DND-41 (cell line): ENCODE measurements around the gene A1BG.

ENCODE experiments used
- ATAC-seq: fragments of 200-7000 bp; cut with Tn5 transposase; 3 replicates; pipeline ENCODE4 v1.9.1; 2021; ENCODE audit warnings: low read depth; ENCODE audit not compliant: insufficient read depth
- DNase-seq: peaks from one replicate; pipeline ENCODE4 v3.0.0-alpha.2; 2020
- H2AFZ ChIP-seq: 2 replicates; pipeline ENCODE4 v1.6.0; 2012; ENCODE audit warnings: low read depth, low read length
- H3K27ac ChIP-seq: 2 replicates; pipeline ENCODE4 v1.5.1; 2012; ENCODE audit warnings: low read length, inconsistent platforms
- H3K27me3 ChIP-seq: fragments of 200-600 bp; sonication (generic); 2 replicates; pipeline ENCODE4 v1.6.0; 2012; ENCODE audit warnings: low read length, mild to moderate bottlenecking, inconsistent platforms; ENCODE audit not compliant: insufficient read depth, poor library complexity
- H3K36me3 ChIP-seq: 2 replicates; pipeline ENCODE4 v1.5.1; 2012; ENCODE audit warnings: low read length, inconsistent platforms; ENCODE audit not compliant: insufficient read depth
- H3K4me1 ChIP-seq: 2 replicates; pipeline ENCODE4 v1.5.1; 2012; ENCODE audit warnings: mild to moderate bottlenecking, low read length; ENCODE audit not compliant: insufficient read depth
- H3K4me2 ChIP-seq: 2 replicates; pipeline ENCODE4 v1.6.0; 2012; ENCODE audit warnings: mild to moderate bottlenecking, moderate library complexity, low read length, inconsistent platforms; ENCODE audit not compliant: insufficient read depth
- H3K4me3 ChIP-seq, 2 experiments: fragments of 200-600 bp in 1 of 2; shearing (Covaris generic) in 1 of 2; 2 replicates each; pipeline ENCODE4 v1.5.1; 2012 to 2016; ENCODE audit warnings: inconsistent platforms in 2 of 2, low read length in 2 of 2, mild to moderate bottlenecking in 2 of 2, low read depth in 1 of 2, moderate library complexity in 1 of 2
- H3K79me2 ChIP-seq: 2 replicates; pipeline ENCODE4 v1.6.0; 2012; ENCODE audit warnings: low read length, inconsistent platforms; ENCODE audit not compliant: insufficient read depth
- H3K9ac ChIP-seq: 2 replicates; pipeline ENCODE4 v1.6.0; 2012; ENCODE audit warnings: low read depth, mild to moderate bottlenecking, inconsistent platforms, low read length, moderate library complexity
- H3K9me3 ChIP-seq: 2 replicates; pipeline ENCODE4 v1.5.1; 2012; ENCODE audit warnings: low read length, moderate library complexity, mild to moderate bottlenecking, inconsistent platforms; ENCODE audit not compliant: insufficient read depth, severe bottlenecking
- H4K20me1 ChIP-seq: 2 replicates; pipeline ENCODE4 v1.6.0; 2012; ENCODE audit warnings: low read length; ENCODE audit not compliant: insufficient read depth
- EZH2 ChIP-seq: IDR thresholded peaks from 3 replicates; pipeline ENCODE4 v1.6.1; 2012; ENCODE audit warnings: borderline replicate concordance, low read depth, mild to moderate bottlenecking, moderate library complexity, low read length, inconsistent platforms; ENCODE audit not compliant: severe bottlenecking
- TF ChIP-seq, protein P1 (sequence below): IDR thresholded peaks from 2 replicates; pipeline ENCODE4 v1.5.1; 2012; ENCODE audit warnings: borderline replicate concordance, low read length, moderate library complexity, mild to moderate bottlenecking; ENCODE audit not compliant: poor library complexity, severe bottlenecking; ENCODE audit errors: extremely low read depth

A1BG gene

DNA sequence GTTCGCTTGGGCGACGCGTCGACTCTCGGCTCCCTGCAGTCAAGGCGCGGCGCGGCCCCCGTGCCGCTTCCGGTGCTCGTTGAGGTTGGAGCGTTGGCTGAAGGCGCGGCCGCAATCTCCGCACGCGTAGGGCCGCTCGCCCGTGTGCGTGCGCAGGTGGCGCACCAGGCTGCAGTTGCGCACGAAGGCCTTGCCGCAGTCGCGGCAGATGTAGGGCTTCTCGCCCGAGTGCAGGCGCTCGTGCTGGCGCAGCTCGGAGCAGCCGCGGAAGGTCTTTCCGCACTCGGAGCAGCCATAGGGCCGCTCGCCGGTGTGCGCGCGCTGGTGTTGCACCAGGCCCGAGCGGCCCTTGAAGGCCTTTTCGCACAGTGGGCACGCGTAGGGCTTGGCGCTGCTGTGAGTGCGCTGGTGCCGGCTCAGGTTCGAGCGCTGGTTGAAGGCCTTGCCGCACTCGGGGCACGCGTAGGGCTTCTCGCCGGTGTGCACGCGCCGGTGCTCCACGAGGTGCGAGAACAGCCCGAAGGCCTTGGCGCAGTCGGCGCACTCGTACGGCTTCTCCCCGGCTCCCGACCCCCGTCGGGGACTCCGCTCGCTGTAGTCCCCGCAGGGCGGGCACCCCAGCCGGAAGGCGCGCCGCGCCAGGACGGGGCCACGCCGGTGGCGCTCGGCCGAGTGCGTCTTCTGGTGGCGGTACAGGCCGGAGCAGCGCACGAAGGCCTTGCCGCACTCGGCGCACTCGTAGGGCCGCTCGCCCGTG is 14.6 kb upstream of the A1BG start:
- Histone ChIP-seq H3K9me3 (no peaks in the 10 kb centered on the region), H2AFZ (no peak overlapping the region), H3K27ac (no peak overlapping the region), H3K79me2 (no peaks in the 10 kb centered on the region), H3K9ac (no peak overlapping the region), H3K36me3 (peaks cover 8% of the 10 kb centered on the region), H3K4me2 (no peak overlapping the region), H3K27me3 (no peaks in the 10 kb centered on the region), H3K4me3 (no peak overlapping the region), H3K4me1 (peaks cover 4% of the 10 kb centered on the region), H4K20me1 (no peaks in the 10 kb centered on the region)
- DNase-seq (no peak), ATAC-seq (no peak)
- TF ChIP-seq EZH2, result no peak
- TF ChIP-seq, protein P1, sequence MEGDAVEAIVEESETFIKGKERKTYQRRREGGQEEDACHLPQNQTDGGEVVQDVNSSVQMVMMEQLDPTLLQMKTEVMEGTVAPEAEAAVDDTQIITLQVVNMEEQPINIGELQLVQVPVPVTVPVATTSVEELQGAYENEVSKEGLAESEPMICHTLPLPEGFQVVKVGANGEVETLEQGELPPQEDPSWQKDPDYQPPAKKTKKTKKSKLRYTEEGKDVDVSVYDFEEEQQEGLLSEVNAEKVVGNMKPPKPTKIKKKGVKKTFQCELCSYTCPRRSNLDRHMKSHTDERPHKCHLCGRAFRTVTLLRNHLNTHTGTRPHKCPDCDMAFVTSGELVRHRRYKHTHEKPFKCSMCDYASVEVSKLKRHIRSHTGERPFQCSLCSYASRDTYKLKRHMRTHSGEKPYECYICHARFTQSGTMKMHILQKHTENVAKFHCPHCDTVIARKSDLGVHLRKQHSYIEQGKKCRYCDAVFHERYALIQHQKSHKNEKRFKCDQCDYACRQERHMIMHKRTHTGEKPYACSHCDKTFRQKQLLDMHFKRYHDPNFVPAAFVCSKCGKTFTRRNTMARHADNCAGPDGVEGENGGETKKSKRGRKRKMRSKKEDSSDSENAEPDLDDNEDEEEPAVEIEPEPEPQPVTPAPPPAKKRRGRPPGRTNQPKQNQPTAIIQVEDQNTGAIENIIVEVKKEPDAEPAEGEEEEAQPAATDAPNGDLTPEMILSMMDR, result no peak

DNA sequence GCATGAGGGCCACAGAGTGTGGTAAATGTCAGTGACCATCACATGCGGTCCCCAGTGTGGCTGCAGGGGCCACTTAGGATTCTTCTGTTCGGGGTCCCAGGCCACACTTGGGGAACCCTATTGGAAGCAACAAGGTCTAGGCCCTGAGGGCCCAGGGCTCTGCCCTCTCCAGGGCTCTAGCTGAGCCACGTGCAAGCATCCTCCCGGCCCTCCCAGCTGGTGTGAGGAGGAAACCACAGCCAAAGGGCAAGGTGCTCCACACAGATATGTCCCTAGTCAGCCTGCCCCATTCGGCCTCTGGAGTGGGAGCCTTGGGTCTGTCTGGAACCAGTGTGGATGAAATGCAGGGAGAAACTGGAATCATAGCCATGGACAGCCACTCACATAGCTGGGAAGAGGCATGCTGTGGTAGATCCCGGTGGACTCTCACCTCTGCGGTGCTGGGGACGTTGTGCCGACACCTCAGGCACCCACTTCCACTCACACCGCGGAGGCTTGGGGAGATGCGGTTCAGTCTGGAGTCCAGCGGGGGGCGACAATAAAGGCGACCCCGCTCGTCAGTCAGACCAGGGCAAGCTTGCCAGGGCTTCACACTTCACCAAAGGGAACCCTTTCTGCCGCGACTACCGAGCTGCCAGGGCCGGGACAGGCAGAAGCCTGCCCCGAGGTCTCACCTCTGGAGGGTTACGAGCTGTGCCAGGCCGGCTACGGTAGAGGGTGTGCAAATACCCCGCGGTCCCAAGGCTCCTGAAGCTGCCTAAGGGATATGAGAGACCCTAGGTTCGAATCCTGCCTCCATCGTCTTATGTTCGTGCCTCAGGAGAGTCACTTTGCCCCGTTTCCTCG is 13.5 kb upstream of the A1BG start:
- Histone ChIP-seq H3K79me2 (peaks cover 6% of the 10 kb centered on the region), H3K9ac (no peak overlapping the region), H3K27ac (no peak overlapping the region), H2AFZ (no peak overlapping the region), H3K9me3 (no peaks in the 10 kb centered on the region), H3K27me3 (no peaks in the 10 kb centered on the region), H3K36me3 (peaks cover 12% of the 10 kb centered on the region), H3K4me2 (no peak overlapping the region), H4K20me1 (no peaks in the 10 kb centered on the region), H3K4me3 (no peak overlapping the region), H3K4me1 (peaks cover 9% of the 10 kb centered on the region)
- no peak for TF ChIP-seq EZH2
- TF ChIP-seq, protein P1, result peak; percentile 29
- DNase-seq (no peak), ATAC-seq (no peak)

DNA sequence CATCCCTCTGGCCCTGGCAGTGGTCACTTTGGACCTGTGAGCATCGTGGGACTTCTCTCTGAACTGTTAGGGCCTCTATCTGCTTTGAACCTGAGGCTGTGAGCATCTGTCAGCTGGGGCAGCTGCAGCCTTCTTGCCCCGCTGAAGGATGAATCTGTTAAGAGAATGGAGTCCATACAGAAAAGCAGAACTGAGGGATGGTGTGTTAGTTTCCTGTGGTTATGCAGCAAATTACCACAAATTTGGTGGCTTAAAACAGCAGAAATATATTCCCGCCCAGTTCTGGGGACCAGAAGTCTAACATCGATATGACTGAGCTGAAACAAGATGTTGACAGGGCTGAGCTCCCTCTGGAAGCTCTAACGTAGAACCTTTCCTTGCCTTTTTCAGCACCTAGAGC is 10.9 kb upstream of the A1BG start:
- H3K36me3 ChIP-seq, result peaks cover 12% of the 10 kb centered on the region
- H3K27ac ChIP-seq, result no peak overlapping the region
- no peak overlapping the region for H3K9ac ChIP-seq
- H4K20me1 ChIP-seq, result no peaks in the 10 kb centered on the region
- no peak overlapping the region for H3K4me3 ChIP-seq
- H2AFZ ChIP-seq, result no peak overlapping the region
- TF ChIP-seq EZH2, result no peak
- TF ChIP-seq, protein P1, result no peak
- DNase-seq (no peak), ATAC-seq (no peak)
- peaks cover 14% of the 10 kb centered on the region for H3K79me2 ChIP-seq
- H3K9me3 ChIP-seq, result no peaks in the 10 kb centered on the region
- no peak overlapping the region for H3K4me2 ChIP-seq
- H3K4me1 ChIP-seq, result peaks cover 18% of the 10 kb centered on the region
- no peaks in the 10 kb centered on the region for H3K27me3 ChIP-seq
